Measurements from ENCODE around the gene STX5.

DNA sequence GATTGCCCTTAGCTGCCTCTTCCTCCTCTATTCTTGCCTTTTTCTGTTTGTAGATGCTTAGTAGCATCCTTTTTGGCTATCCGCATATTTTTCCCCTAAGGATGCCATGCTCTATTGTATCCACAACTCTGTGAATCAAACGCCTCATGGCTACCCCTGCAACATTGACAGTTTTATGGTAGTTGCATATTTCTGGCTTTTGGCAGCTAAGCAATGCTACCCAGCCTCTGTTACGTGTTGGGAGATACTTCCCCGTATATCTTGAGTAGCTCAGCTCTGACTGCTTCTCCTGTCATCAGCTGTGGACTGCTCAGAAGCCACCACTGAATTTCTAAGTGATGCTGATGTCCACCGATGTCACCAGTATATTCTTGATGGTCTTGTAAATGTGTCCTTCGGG is 33.8 kb upstream of the STX5 start:
- TF ChIP-seq, protein P1, sequence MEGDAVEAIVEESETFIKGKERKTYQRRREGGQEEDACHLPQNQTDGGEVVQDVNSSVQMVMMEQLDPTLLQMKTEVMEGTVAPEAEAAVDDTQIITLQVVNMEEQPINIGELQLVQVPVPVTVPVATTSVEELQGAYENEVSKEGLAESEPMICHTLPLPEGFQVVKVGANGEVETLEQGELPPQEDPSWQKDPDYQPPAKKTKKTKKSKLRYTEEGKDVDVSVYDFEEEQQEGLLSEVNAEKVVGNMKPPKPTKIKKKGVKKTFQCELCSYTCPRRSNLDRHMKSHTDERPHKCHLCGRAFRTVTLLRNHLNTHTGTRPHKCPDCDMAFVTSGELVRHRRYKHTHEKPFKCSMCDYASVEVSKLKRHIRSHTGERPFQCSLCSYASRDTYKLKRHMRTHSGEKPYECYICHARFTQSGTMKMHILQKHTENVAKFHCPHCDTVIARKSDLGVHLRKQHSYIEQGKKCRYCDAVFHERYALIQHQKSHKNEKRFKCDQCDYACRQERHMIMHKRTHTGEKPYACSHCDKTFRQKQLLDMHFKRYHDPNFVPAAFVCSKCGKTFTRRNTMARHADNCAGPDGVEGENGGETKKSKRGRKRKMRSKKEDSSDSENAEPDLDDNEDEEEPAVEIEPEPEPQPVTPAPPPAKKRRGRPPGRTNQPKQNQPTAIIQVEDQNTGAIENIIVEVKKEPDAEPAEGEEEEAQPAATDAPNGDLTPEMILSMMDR (IDR thresholded peaks at IDR 0.05 in 8 of 11, conservative IDR thresholded peaks at IDR 0.05 in 3 of 11): no peak
- TF ChIP-seq POLR2A (IDR thresholded peaks at IDR 0.05): no peak
- TF ChIP-seq POLR2AphosphoS5 (IDR thresholded peaks at IDR 0.05): no peak
